Astrocyte (in vitro differentiated cells and primary cell): ENCODE results near the gene CPEB2. TPM values are rescaled to one million over a fixed set of nuclear protein-coding genes. Genes with fewer than 3 reads are reported as not detected.

Experiments used
- DNase-seq: peaks from one replicate; pipeline ENCODE4 v3.0.0-alpha.2; 2010; ENCODE audit warnings: low read depth
- FAIRE-seq: peaks from 2 replicates; lab custom pipeline; 2011; peaks lifted over from hg19 to GRCh38; lab: Jason Lieb, UNC
- H2AFZ ChIP-seq: 2 replicates; pipeline ENCODE4 v1.6.0; 2012; ENCODE audit warnings: low read depth, low read length, inconsistent platforms
- H3K27ac ChIP-seq: 2 replicates; pipeline ENCODE4 v1.5.1; 2011; ENCODE audit warnings: low read depth, low read length, inconsistent platforms
- H3K27me3 ChIP-seq: 2 replicates; pipeline ENCODE4 v1.6.0; 2011; ENCODE audit warnings: low read length, inconsistent platforms; ENCODE audit not compliant: insufficient read depth
- H3K36me3 ChIP-seq: 2 replicates; pipeline ENCODE4 v1.5.1; 2011; ENCODE audit warnings: low read length, inconsistent platforms; ENCODE audit not compliant: insufficient read depth
- H3K4me1 ChIP-seq: 2 replicates; pipeline ENCODE4 v1.5.1; 2011; ENCODE audit warnings: low read length, inconsistent platforms; ENCODE audit not compliant: insufficient read depth
- H3K4me2 ChIP-seq: 2 replicates; pipeline ENCODE4 v1.6.0; 2012; ENCODE audit warnings: low read length, inconsistent platforms
- H3K4me3 ChIP-seq: 2 replicates; pipeline ENCODE4 v1.5.1; 2011; ENCODE audit warnings: low read depth, mild to moderate bottlenecking, low read length, inconsistent platforms; ENCODE audit not compliant: insufficient read depth
- H3K79me2 ChIP-seq: 2 replicates; pipeline ENCODE4 v1.6.0; 2012; ENCODE audit warnings: mild to moderate bottlenecking, low read length, inconsistent platforms; ENCODE audit not compliant: insufficient read depth
- H3K9ac ChIP-seq: 2 replicates; pipeline ENCODE4 v1.6.0; 2012; ENCODE audit warnings: mild to moderate bottlenecking, low read length, inconsistent platforms
- H3K9me3 ChIP-seq: 2 replicates; pipeline ENCODE4 v1.5.1; 2012; ENCODE audit warnings: low read depth, mild to moderate bottlenecking, low read length, inconsistent platforms; ENCODE audit not compliant: insufficient read depth
- H4K20me1 ChIP-seq: 2 replicates; pipeline ENCODE4 v1.6.0; 2012; ENCODE audit warnings: low read length, inconsistent platforms; ENCODE audit not compliant: insufficient read depth
- H3K27ac Mint-ChIP-seq: one replicate; pipeline ENCODE4 v1.8.0; 2021; ENCODE audit warnings: mild to moderate bottlenecking, mixed read lengths; ENCODE audit not compliant: unreplicated experiment
- H3K27me3 Mint-ChIP-seq: one replicate; pipeline ENCODE4 v1.8.0; 2021; ENCODE audit warnings: low read depth, mixed read lengths; ENCODE audit not compliant: unreplicated experiment
- H3K36me3 Mint-ChIP-seq: one replicate; pipeline ENCODE4 v1.8.0; 2021; ENCODE audit warnings: low read depth, mixed read lengths; ENCODE audit not compliant: unreplicated experiment
- H3K4me1 Mint-ChIP-seq: one replicate; pipeline ENCODE4 v1.8.0; 2021; ENCODE audit warnings: low read depth, mixed read lengths; ENCODE audit not compliant: unreplicated experiment
- H3K4me3 Mint-ChIP-seq: one replicate; pipeline ENCODE4 v1.8.0; 2021; ENCODE audit warnings: mild to moderate bottlenecking, moderate library complexity, mixed read lengths; ENCODE audit not compliant: unreplicated experiment
- H3K9me3 Mint-ChIP-seq: one replicate; pipeline ENCODE4 v1.8.0; 2021; ENCODE audit warnings: mild to moderate bottlenecking, mixed read lengths; ENCODE audit not compliant: unreplicated experiment
- CTCF ChIP-seq: IDR thresholded peaks from 2 replicates; pipeline ENCODE4 v1.5.1; 2011; ENCODE audit warnings: low read depth, mild to moderate bottlenecking, inconsistent platforms, low read length, moderate library complexity; ENCODE audit not compliant: insufficient read depth
- EZH2 ChIP-seq: IDR thresholded peaks from 2 replicates; pipeline ENCODE4 v1.6.1; 2012; ENCODE audit warnings: mild to moderate bottlenecking, low read length, inconsistent platforms; ENCODE audit not compliant: insufficient read depth
- total RNA-seq: library from RNA; stranded (reverse); gene quantifications from 2 replicates; pipeline ENCODE4 v1.2.1, GENCODE V29; 2021

CPEB2 gene
- total RNA-seq, 1 donor from 2014 or later: 47.3 TPM

GRCh38 chr4:14987054-14987453 lies 15.2 kb upstream of the CPEB2 start:
- no peak overlapping the region for H3K27ac ChIP-seq
- Mint-ChIP-seq H3K27me3 (no peaks in the 10 kb centered on the region), H3K27ac (no peak overlapping the region), H3K4me3 (no peak overlapping the region), H3K4me1 (peaks cover 13% of the 10 kb centered on the region), H3K36me3 (no peaks in the 10 kb centered on the region), H3K9me3 (no peaks in the 10 kb centered on the region)
- no peaks in the 10 kb centered on the region for H3K27me3 ChIP-seq
- H3K9ac ChIP-seq: no peak overlapping the region
- DNase-seq: no peak
- no peaks in the 10 kb centered on the region for H3K36me3 ChIP-seq
- FAIRE-seq: no peak
- no peak overlapping the region for H3K4me3 ChIP-seq
- no peaks in the 10 kb centered on the region for H3K4me1 ChIP-seq
- H3K79me2 ChIP-seq: no peaks in the 10 kb centered on the region
- no peaks in the 10 kb centered on the region for H3K9me3 ChIP-seq
- H4K20me1 ChIP-seq: no peaks in the 10 kb centered on the region
- no peak overlapping the region for H2AFZ ChIP-seq
- TF ChIP-seq CTCF (no peak), EZH2 (no peak)
- H3K4me2 ChIP-seq: no peak overlapping the region

- Mint-ChIP-seq H3K4me3 (no peak overlapping the region), H3K36me3 (no peaks in the 10 kb centered on the region), H3K27ac (no peak overlapping the region), H3K4me1 (peaks cover 6% of the 10 kb centered on the region), H3K27me3 (no peaks in the 10 kb centered on the region), H3K9me3 (peaks cover 3% of the 10 kb centered on the region)
- no peak for DNase-seq
- Histone ChIP-seq H3K27me3 (no peaks in the 10 kb centered on the region), H3K4me2 (no peak overlapping the region), H2AFZ (no peak overlapping the region), H3K79me2 (no peaks in the 10 kb centered on the region), H3K9ac (no peak overlapping the region), H3K4me3 (no peak overlapping the region), H3K27ac (no peak overlapping the region), H3K36me3 (no peaks in the 10 kb centered on the region), H3K9me3 (no peaks in the 10 kb centered on the region), H3K4me1 (no peaks in the 10 kb centered on the region), H4K20me1 (no peaks in the 10 kb centered on the region)
- no peak for FAIRE-seq
- no peak for TF ChIP-seq CTCF
- no peak for TF ChIP-seq EZH2
Observed at GRCh38 chr4:14990484-14990883, 11.8 kb upstream of the CPEB2 start.

- Histone ChIP-seq H3K36me3 (no peaks in the 10 kb centered on the region), H3K9me3 (no peaks in the 10 kb centered on the region), H3K4me3 (no peak overlapping the region), H3K4me1 (no peaks in the 10 kb centered on the region), H2AFZ (no peak overlapping the region), H3K27me3 (no peaks in the 10 kb centered on the region), H3K27ac (no peak overlapping the region), H3K4me2 (no peak overlapping the region), H4K20me1 (no peaks in the 10 kb centered on the region), H3K9ac (no peak overlapping the region), H3K79me2 (no peaks in the 10 kb centered on the region)
- FAIRE-seq (no peak), DNase-seq (peak; percentile 34)
- H3K4me1 Mint-ChIP-seq: peaks cover 9% of the 10 kb centered on the region
- no peaks in the 10 kb centered on the region for H3K36me3 Mint-ChIP-seq
- H3K27ac Mint-ChIP-seq: peak overlapping the region; percentile 6
- H3K9me3 Mint-ChIP-seq: peaks cover 5% of the 10 kb centered on the region
- TF ChIP-seq EZH2 (no peak), CTCF (no peak)
- no peak overlapping the region for H3K4me3 Mint-ChIP-seq
- H3K27me3 Mint-ChIP-seq: no peaks in the 10 kb centered on the region
Observed at GRCh38 chr4:14994242-14994641, 8.0 kb upstream of the CPEB2 start.
